Endodermal cell (in vitro differentiated cells): ENCODE measurements around the gene POU6F2. TPM values are rescaled to one million over a fixed set of nuclear protein-coding genes. Genes with fewer than 3 reads are reported as not detected.

ENCODE experiments used
- DNase-seq: peaks from one replicate; pipeline ENCODE4 v3.0.0-alpha.2; 2017
- H3K27ac ChIP-seq: 2 replicates; pipeline ENCODE4 v1.5.1; 2013; ENCODE audit warnings: mild to moderate bottlenecking, low read depth, low read length, moderate library complexity
- H3K27me3 ChIP-seq: 2 replicates; pipeline ENCODE4 v1.6.1; 2013; ENCODE audit warnings: mild to moderate bottlenecking, low read length, moderate library complexity; ENCODE audit not compliant: insufficient read depth, control insufficient read depth, poor library complexity, severe bottlenecking
- H3K36me3 ChIP-seq: 2 replicates; pipeline ENCODE4 v1.7.0; 2013; ENCODE audit warnings: mild to moderate bottlenecking, low read length, moderate library complexity; ENCODE audit not compliant: control insufficient read depth, insufficient read depth
- H3K4me1 ChIP-seq: one replicate; pipeline ENCODE4 v1.7.0; 2013; ENCODE audit warnings: low read length; ENCODE audit not compliant: control insufficient read depth, insufficient read depth
- H3K4me3 ChIP-seq: 2 replicates; pipeline ENCODE4 v1.5.1; 2013; ENCODE audit warnings: mild to moderate bottlenecking, low read length, moderate library complexity
- H3K9ac ChIP-seq: 2 replicates; pipeline ENCODE4 v1.6.1; 2013; ENCODE audit warnings: mild to moderate bottlenecking, low read length, moderate library complexity; ENCODE audit not compliant: poor library complexity, severe bottlenecking; ENCODE audit errors: extremely low read depth
- H3K9me3 ChIP-seq: 2 replicates; pipeline ENCODE4 v1.6.1; 2013; ENCODE audit warnings: mild to moderate bottlenecking, low read length, moderate library complexity; ENCODE audit not compliant: control insufficient read depth
- H3K27ac Mint-ChIP-seq: 2 replicates; pipeline ENCODE4 v1.8.0; 2020; ENCODE audit warnings: mixed read lengths
- H3K27me3 Mint-ChIP-seq: 2 replicates; pipeline ENCODE4 v1.8.0; 2021; ENCODE audit warnings: mild to moderate bottlenecking, mixed read lengths; ENCODE audit not compliant: insufficient read depth
- H3K36me3 Mint-ChIP-seq: 2 replicates; pipeline ENCODE4 v1.8.0; 2020; ENCODE audit warnings: low read depth, mixed read lengths
- H3K4me1 Mint-ChIP-seq: 2 replicates; pipeline ENCODE4 v1.8.0; 2020; ENCODE audit warnings: mixed read lengths
- H3K4me3 Mint-ChIP-seq: 2 replicates; pipeline ENCODE4 v1.8.0; 2020; ENCODE audit warnings: mild to moderate bottlenecking, moderate library complexity, mixed read lengths
- H3K9me3 Mint-ChIP-seq: 2 replicates; pipeline ENCODE4 v1.8.0; 2020; ENCODE audit warnings: mild to moderate bottlenecking, mixed read lengths
- CTCF ChIP-seq: fragments of 200-600 bp; sonication (generic); conservative IDR thresholded peaks from 2 replicates; pipeline ENCODE4 v1.5.0; 2021; ENCODE audit warnings: antibody characterized with exemption, mild to moderate bottlenecking
- WGBS, 2 experiments: methylation state at CpG; one replicate each; pipeline versions ENCODE4 v1.1.5 to v1.1.7; 2013; ENCODE audit warnings: missing lambda C conversion rate in 2 of 2, mixed read lengths in 1 of 2; ENCODE audit not compliant: insufficient coverage in 1 of 2, insufficient read length in 1 of 2; 5-methylcytosine and 5-hydroxymethylcytosine counted together
- total RNA-seq, 2 donors: library from RNA; stranded (reverse); fragmentation: NEBNext Ultra II Directional in 1 of 2; extraction: Animal tissue kit (Norgen Biotek cat#: 25700) in 1 of 2; gene quantifications; 2 replicates in 1 of 2; 3 replicates in 1 of 2; pipeline ENCODE4 v1.2.1, GENCODE V29; 2021

POU6F2 gene
- total RNA-seq, 2 donors from 2014 or later, result 6.0 to 10.0 TPM

- Mint-ChIP-seq H3K9me3 (peaks cover 7% of the 10 kb centered on the region), H3K4me1 (peaks cover 6% of the 10 kb centered on the region), H3K36me3 (peaks cover 10% of the 10 kb centered on the region), H3K4me3 (no peak overlapping the region), H3K27me3 (no peaks in the 10 kb centered on the region), H3K27ac (no peak overlapping the region)
- no peaks in the 10 kb centered on the region for H3K27me3 ChIP-seq
- no peaks in the 10 kb centered on the region for H3K9me3 ChIP-seq
- no peak overlapping the region for H3K27ac ChIP-seq
- H3K4me3 ChIP-seq, result no peak overlapping the region
- no peak overlapping the region for H3K9ac ChIP-seq
- H3K4me1 ChIP-seq, result no peaks in the 10 kb centered on the region
- WGBS, 2 experiments, result 95 to 100% methylated on average over 1 of the region's 1 CpG
- no peak for DNase-seq
- TF ChIP-seq CTCF, result no peak
- H3K36me3 ChIP-seq, result no peaks in the 10 kb centered on the region
These were observed 455.8 kb downstream of the POU6F2 start for GRCh38 chr7:39433550-39433949.

GRCh38 chr7:39434012-39434411, 456.3 kb downstream of the POU6F2 start:
- H3K27ac Mint-ChIP-seq, result no peak overlapping the region
- Histone ChIP-seq H3K9me3 (no peaks in the 10 kb centered on the region), H3K27ac (no peak overlapping the region), H3K36me3 (no peaks in the 10 kb centered on the region), H3K27me3 (no peaks in the 10 kb centered on the region), H3K9ac (no peak overlapping the region), H3K4me1 (no peaks in the 10 kb centered on the region), H3K4me3 (no peak overlapping the region)
- no peak overlapping the region for H3K4me3 Mint-ChIP-seq
- no peaks in the 10 kb centered on the region for H3K27me3 Mint-ChIP-seq
- peaks cover 6% of the 10 kb centered on the region for H3K4me1 Mint-ChIP-seq
- WGBS, 2 experiments, result 35 to 74% methylated on average over 3 of the region's 3 CpGs
- TF ChIP-seq CTCF, result no peak
- peaks cover 7% of the 10 kb centered on the region for H3K9me3 Mint-ChIP-seq
- DNase-seq, result no peak
- peaks cover 10% of the 10 kb centered on the region for H3K36me3 Mint-ChIP-seq

- H3K27ac Mint-ChIP-seq, result no peak overlapping the region
- TF ChIP-seq CTCF, result no peak
- WGBS, 2 experiments, result 83 to 90% methylated on average over 2 to 3 of the region's 3 CpGs
- Histone ChIP-seq H3K27me3 (no peaks in the 10 kb centered on the region), H3K4me1 (no peaks in the 10 kb centered on the region), H3K36me3 (no peaks in the 10 kb centered on the region), H3K9ac (no peak overlapping the region), H3K9me3 (no peaks in the 10 kb centered on the region), H3K27ac (no peak overlapping the region), H3K4me3 (no peak overlapping the region)
- no peaks in the 10 kb centered on the region for H3K4me1 Mint-ChIP-seq
- no peak for DNase-seq
- H3K27me3 Mint-ChIP-seq, result no peaks in the 10 kb centered on the region
- H3K9me3 Mint-ChIP-seq, result no peaks in the 10 kb centered on the region
- H3K4me3 Mint-ChIP-seq, result no peak overlapping the region
- no peaks in the 10 kb centered on the region for H3K36me3 Mint-ChIP-seq
These were observed 468.8 kb downstream of the POU6F2 start for GRCh38 chr7:39446546-39446945.
